Activated CD4-positive, alpha-beta T cell treated with anti-CD3 and anti-CD28 coated beads, Interleukin-2, amount 10 ng/mL, durations not matched to agents 7 days and 5 days (primary cell): ENCODE measurements around the gene TULP4. TPM values are rescaled to one million over a fixed set of nuclear protein-coding genes. Genes with fewer than 3 reads are reported as not detected.
A peak's percentile ranks its signal among the peaks of the same experiment; 100 is the strongest.
"Not testable (repeated sequence)": the region's sequence is repeated elsewhere in the genome, so short reads cannot be mapped to it uniquely, and the experiment has no call there.

ENCODE experiments used
- CTCF ChIA-PET: fragments of 350-600 bp; sonication (Branson Sonifier 250); formaldehyde crosslinking; loops from one replicate; lab custom pipeline; 2021; ENCODE audit warnings: antibody characterized with exemption; lab: Charles Lee
- POLR2A ChIA-PET: fragments of 350-600 bp; sonication (Branson Sonifier 250); formaldehyde crosslinking; loops from one replicate; lab custom pipeline; 2021; ENCODE audit warnings: antibody characterized with exemption; lab: Charles Lee
- DNase-seq: peaks from one replicate; pipeline ENCODE4 v3.0.0-alpha.2; 2020
- H3K27ac Mint-ChIP-seq: one replicate; pipeline ENCODE4 v1.8.0; 2021; ENCODE audit warnings: mild to moderate bottlenecking, moderate library complexity, mixed read lengths
- H3K27me3 Mint-ChIP-seq: one replicate; pipeline ENCODE4 v1.8.0; 2021; ENCODE audit warnings: mixed read lengths
- H3K36me3 Mint-ChIP-seq: one replicate; pipeline ENCODE4 v1.8.0; 2021; ENCODE audit warnings: low read depth, mixed read lengths
- H3K4me1 Mint-ChIP-seq: one replicate; pipeline ENCODE4 v1.8.0; 2021; ENCODE audit warnings: mixed read lengths
- H3K4me3 Mint-ChIP-seq: one replicate; pipeline ENCODE4 v1.8.0; 2021; ENCODE audit warnings: mild to moderate bottlenecking, moderate library complexity, mixed read lengths
- H3K9me3 Mint-ChIP-seq: one replicate; pipeline ENCODE4 v1.8.0; 2021; ENCODE audit warnings: mixed read lengths
- total RNA-seq, 2 experiments: library from RNA; stranded (reverse); gene quantifications; one replicate each; pipeline ENCODE4 v1.2.3, GENCODE V29; 2021

Gene TULP4
- total RNA-seq, 2 experiments from 2014 or later, result 35.0 to 36.3 TPM

GRCh38 chr6:158514991-158515390 lies 202.7 kb downstream of the TULP4 start:
- H3K36me3 Mint-ChIP-seq, result no peaks in the 10 kb centered on the region
- ChIA-PET POLR2A (no interaction called here), CTCF (interaction anchor here (0.7 kb wide), 1 partner anchor 32 kb away, joined by 3 read pairs; no protein-coding TSS in a partner anchor)
- peaks cover 7% of the 10 kb centered on the region for H3K27me3 Mint-ChIP-seq
- H3K4me1 Mint-ChIP-seq, result peaks cover 41% of the 10 kb centered on the region
- no peak overlapping the region for H3K4me3 Mint-ChIP-seq
- no peak overlapping the region for H3K27ac Mint-ChIP-seq
- no peak for DNase-seq
- H3K9me3 Mint-ChIP-seq, result no peaks in the 10 kb centered on the region

- Mint-ChIP-seq H3K4me3 (no peak overlapping the region), H3K27ac (no peak overlapping the region), H3K36me3 (no peaks in the 10 kb centered on the region), H3K4me1 (peaks cover 41% of the 10 kb centered on the region), H3K27me3 (peaks cover 13% of the 10 kb centered on the region), H3K9me3 (no peaks in the 10 kb centered on the region)
- POLR2A ChIA-PET, result no interaction called here
- CTCF ChIA-PET, result interaction anchor here (0.6 to 1.0 kb wide), 2 partner anchors 43 to 383 kb away, joined by 3 read pairs; no protein-coding TSS in a partner anchor
- DNase-seq, result no peak
Observed at GRCh38 chr6:158516098-158516497, 203.8 kb downstream of the TULP4 start.

GRCh38 chr6:158517038-158517437 lies 204.8 kb downstream of the TULP4 start:
- H3K27me3 Mint-ChIP-seq, result peaks cover 13% of the 10 kb centered on the region
- POLR2A ChIA-PET, result no interaction called here

GRCh38 chr6:158517581-158517980 lies 205.3 kb downstream of the TULP4 start:
- DNase-seq, result no peak
- H3K27ac Mint-ChIP-seq, result no peak overlapping the region
- CTCF ChIA-PET, result no interaction called here
- H3K27me3 Mint-ChIP-seq, result peaks cover 14% of the 10 kb centered on the region
- H3K36me3 Mint-ChIP-seq, result no peaks in the 10 kb centered on the region
- peak overlapping the region; percentile 71 for H3K4me3 Mint-ChIP-seq
- no peaks in the 10 kb centered on the region for H3K9me3 Mint-ChIP-seq
- H3K4me1 Mint-ChIP-seq, result peaks cover 41% of the 10 kb centered on the region
- POLR2A ChIA-PET, result no interaction called here

More at GRCh38 chr6:158517038-158517437, 204.8 kb downstream of the TULP4 start:
- DNase-seq, result no peak
- Mint-ChIP-seq H3K36me3 (no peaks in the 10 kb centered on the region), H3K9me3 (no peaks in the 10 kb centered on the region), H3K4me1 (peaks cover 41% of the 10 kb centered on the region), H3K4me3 (no peak overlapping the region), H3K27ac (no peak overlapping the region)
- CTCF ChIA-PET, result interaction anchor here (1.0 kb wide), 1 partner anchor 42 kb away, joined by 3 read pairs; no protein-coding TSS in a partner anchor

- CTCF ChIA-PET, result interaction anchor here (0.7 to 1.7 kb wide), 14 partner anchors 16 to 616 kb away, joined by 3 to 5 read pairs (median 3); partner anchors contain the start of gene TMEM181
- Mint-ChIP-seq H3K4me1 (peaks cover 41% of the 10 kb centered on the region), H3K27me3 (peaks cover 16% of the 10 kb centered on the region), H3K9me3 (no peaks in the 10 kb centered on the region), H3K27ac (peak overlapping the region; percentile 71), H3K4me3 (peak overlapping the region; percentile 71), H3K36me3 (no peaks in the 10 kb centered on the region)
- peak; percentile 78 for DNase-seq
- POLR2A ChIA-PET, result no interaction called here
Observed at GRCh38 chr6:158518191-158519127, 206.2 kb downstream of the TULP4 start.

GRCh38 chr6:158519300-158519699 lies 207.0 kb downstream of the TULP4 start:
- ChIA-PET CTCF (interaction anchor here (0.7 to 1.7 kb wide), 14 partner anchors 15 to 615 kb away, joined by 3 to 5 read pairs (median 3); partner anchors contain the start of gene TMEM181), POLR2A (no interaction called here)
- H3K9me3 Mint-ChIP-seq, result no peaks in the 10 kb centered on the region
- no peaks in the 10 kb centered on the region for H3K36me3 Mint-ChIP-seq
- peaks cover 19% of the 10 kb centered on the region for H3K27me3 Mint-ChIP-seq
- H3K4me1 Mint-ChIP-seq, result peaks cover 35% of the 10 kb centered on the region
- DNase-seq, result no peak
- H3K4me3 Mint-ChIP-seq, result no peak overlapping the region
- H3K27ac Mint-ChIP-seq, result no peak overlapping the region

- no peak overlapping the region for H3K4me3 Mint-ChIP-seq
- CTCF ChIA-PET, result interaction anchor here (1.1 to 1.7 kb wide), 6 partner anchors 75 to 615 kb away, joined by 3 to 5 read pairs (median 4); no protein-coding TSS in a partner anchor
- POLR2A ChIA-PET, result no interaction called here
Observed at GRCh38 chr6:158519761-158520160, 207.5 kb downstream of the TULP4 start.

GRCh38 chr6:158520975-158521374 lies 208.7 kb downstream of the TULP4 start:
- CTCF ChIA-PET, H3K9me3 Mint-ChIP-seq: not testable (repeated sequence)
- peaks cover 29% of the 10 kb centered on the region for H3K27me3 Mint-ChIP-seq

More at GRCh38 chr6:158519761-158520160, 207.5 kb downstream of the TULP4 start:
- peaks cover 31% of the 10 kb centered on the region for H3K4me1 Mint-ChIP-seq
- no peaks in the 10 kb centered on the region for H3K9me3 Mint-ChIP-seq
- no peaks in the 10 kb centered on the region for H3K36me3 Mint-ChIP-seq
- DNase-seq, result no peak
- no peak overlapping the region for H3K27ac Mint-ChIP-seq
- H3K27me3 Mint-ChIP-seq, result peaks cover 20% of the 10 kb centered on the region

GRCh38 chr6:158521759-158522158 lies 209.5 kb downstream of the TULP4 start:
- no peak overlapping the region for H3K27ac Mint-ChIP-seq
- H3K36me3 Mint-ChIP-seq, result no peaks in the 10 kb centered on the region
- H3K9me3 Mint-ChIP-seq, result no peaks in the 10 kb centered on the region
- peaks cover 17% of the 10 kb centered on the region for H3K4me1 Mint-ChIP-seq
- ChIA-PET POLR2A (no interaction called here), CTCF (no interaction called here)
- no peak for DNase-seq
- H3K4me3 Mint-ChIP-seq, result no peak overlapping the region
- peaks cover 37% of the 10 kb centered on the region for H3K27me3 Mint-ChIP-seq

More at GRCh38 chr6:158520975-158521374, 208.7 kb downstream of the TULP4 start:
- H3K27ac Mint-ChIP-seq, DNase-seq, H3K4me3 Mint-ChIP-seq, H3K36me3 Mint-ChIP-seq, POLR2A ChIA-PET: not testable (repeated sequence)
- H3K4me1 Mint-ChIP-seq, result peaks cover 21% of the 10 kb centered on the region

GRCh38 chr6:158522616-158523015 lies 210.4 kb downstream of the TULP4 start:
- H3K36me3 Mint-ChIP-seq, result no peaks in the 10 kb centered on the region
- H3K4me3 Mint-ChIP-seq, result no peak overlapping the region
- peaks cover 13% of the 10 kb centered on the region for H3K4me1 Mint-ChIP-seq
- CTCF ChIA-PET, result interaction anchor here (0.6 to 1.2 kb wide), 4 partner anchors 13 to 131 kb away, joined by 3 to 4 read pairs (median 3); no protein-coding TSS in a partner anchor
- DNase-seq, result no peak
- no peak overlapping the region for H3K27ac Mint-ChIP-seq
- POLR2A ChIA-PET, result no interaction called here
- H3K27me3 Mint-ChIP-seq, result peaks cover 45% of the 10 kb centered on the region
- no peaks in the 10 kb centered on the region for H3K9me3 Mint-ChIP-seq

GRCh38 chr6:158524311-158524710 lies 212.0 kb downstream of the TULP4 start:
- ChIA-PET CTCF (no interaction called here), POLR2A (interaction anchor here (0.6 to 0.7 kb wide), 2 partner anchors 258 to 340 kb away, joined by 4 to 5 read pairs; no protein-coding TSS in a partner anchor)
- Mint-ChIP-seq H3K9me3 (no peaks in the 10 kb centered on the region), H3K4me3 (no peak overlapping the region), H3K36me3 (no peaks in the 10 kb centered on the region), H3K27me3 (peaks cover 55% of the 10 kb centered on the region), H3K4me1 (peaks cover 2% of the 10 kb centered on the region), H3K27ac (no peak overlapping the region)
- no peak for DNase-seq

GRCh38 chr6:158527858-158528257 lies 215.6 kb downstream of the TULP4 start:
- H3K36me3 Mint-ChIP-seq, POLR2A ChIA-PET, H3K4me1 Mint-ChIP-seq, H3K27ac Mint-ChIP-seq, H3K9me3 Mint-ChIP-seq, H3K4me3 Mint-ChIP-seq, DNase-seq: not testable (repeated sequence)
- H3K27me3 Mint-ChIP-seq, result peaks cover 55% of the 10 kb centered on the region
- CTCF ChIA-PET, result interaction anchor here (0.5 kb wide), 1 partner anchor 160 kb away, joined by 3 read pairs; no protein-coding TSS in a partner anchor

- Mint-ChIP-seq H3K9me3 (no peaks in the 10 kb centered on the region), H3K27me3 (peaks cover 56% of the 10 kb centered on the region), H3K27ac (no peak overlapping the region), H3K36me3 (no peaks in the 10 kb centered on the region), H3K4me3 (no peak overlapping the region), H3K4me1 (no peaks in the 10 kb centered on the region)
- CTCF ChIA-PET, result no interaction called here
- POLR2A ChIA-PET, result no interaction called here
- no peak for DNase-seq
Observed at GRCh38 chr6:158528826-158529225, 216.6 kb downstream of the TULP4 start.
